Prostate gland (tissue), 2 donors: ENCODE results near the gene OR4M1.
"Not testable (repeated sequence)": the region's sequence is repeated elsewhere in the genome, so short reads cannot be mapped to it uniquely, and the experiment has no call there.

Experiments used
- CTCF ChIP-seq, 4 experiments: fragments of 200-600 bp in 2 of 4; fragments of 450-650 bp in 2 of 4; sonication (generic) in 2 of 4; IDR thresholded peaks; 1 replicate in 3 of 4; 2 replicates in 1 of 4; pipeline ENCODE4 v1.5.1; 2016 to 2019; ENCODE audit warnings: antibody characterized with exemption in 4 of 4, mild to moderate bottlenecking in 2 of 4, moderate library complexity in 2 of 4
- POLR2A ChIP-seq: fragments of 450-650 bp; IDR thresholded peaks from one replicate; pipeline ENCODE4 v1.6.1; 2016; ENCODE audit warnings: antibody characterized with exemption, mild to moderate bottlenecking
- POLR2AphosphoS5 ChIP-seq: sonication (generic); formaldehyde crosslinking; IDR thresholded peaks from one replicate; pipeline ENCODE4 v1.6.1; 2017; ENCODE audit warnings: antibody characterized with exemption

- not testable (repeated sequence) for TF ChIP-seq CTCF (IDR thresholded peaks at IDR 0.05); POLR2A; POLR2AphosphoS5
These were observed 14.8 kb downstream of the OR4M1 start for GRCh38 chr14:19788150-19788549.
